K562 (cell line): Measurements from ENCODE around the gene ZNF346. TPM values are rescaled to one million over a fixed set of nuclear protein-coding genes. Genes with fewer than 3 reads are reported as not detected.

Experiments used
- ASH1L ChIP-seq: fragments of 450-650 bp; IDR thresholded peaks from 2 replicates; pipeline ENCODE4 v1.6.1; 2018; ENCODE audit warnings: borderline replicate concordance, mild to moderate bottlenecking, low read depth; ENCODE audit not compliant: partially characterized antibody
- CBFB ChIP-seq: sonication (generic); formaldehyde crosslinking; IDR thresholded peaks from 2 replicates; pipeline ENCODE4 v1.4.0; 2020; ENCODE audit warnings: mild to moderate bottlenecking, missing genetic modification reagents
- CREB3 ChIP-seq: fragments of 450-650 bp; conservative IDR thresholded peaks from 2 replicates; pipeline ENCODE4 v1.6.1; 2016; ENCODE audit warnings: missing genetic modification characterization, low read depth, mild to moderate bottlenecking, missing compliant biosample characterization, moderate library complexity
- EZH2 ChIP-seq: IDR thresholded peaks from 2 replicates; pipeline ENCODE4 v1.6.1; 2012; ENCODE audit warnings: low read depth, mild to moderate bottlenecking, inconsistent platforms, low read length, borderline replicate concordance
- HINFP ChIP-seq: fragments of 450-650 bp; conservative IDR thresholded peaks from 2 replicates; pipeline ENCODE4 v1.6.1; 2016; ENCODE audit warnings: missing genetic modification characterization, low read depth, mild to moderate bottlenecking, control low read depth, missing compliant biosample characterization
- MLX ChIP-seq, 2 experiments: fragments of 450-650 bp in 1 of 2; sonication (generic) in 1 of 2; formaldehyde crosslinking; conservative IDR thresholded peaks; 2 replicates each; pipeline versions ENCODE4 v1.4.0 to v1.8.1; 2020 to 2022; ENCODE audit warnings: mild to moderate bottlenecking in 1 of 2, missing genetic modification reagents in 1 of 2
- RBBP5 ChIP-seq: fragments of 200-600 bp; sonication (generic); IDR thresholded peaks from 2 replicates; pipeline ENCODE4 v1.6.1; 2012; ENCODE audit warnings: borderline replicate concordance, mild to moderate bottlenecking, low read length, control low read depth, inconsistent platforms; ENCODE audit not compliant: insufficient read depth, poor library complexity, severe bottlenecking
- RNF219 ChIP-seq: fragments of 250-450 bp; sonication (Bioruptor Pico); IDR thresholded peaks from 2 replicates; pipeline ENCODE4 v1.5.0; 2022; ENCODE audit warnings: mild to moderate bottlenecking
- ZBTB43 ChIP-seq: sonication (generic); formaldehyde crosslinking; IDR thresholded peaks from 2 replicates; pipeline ENCODE4 v1.8.0; 2023; ENCODE audit warnings: mild to moderate bottlenecking, missing genetic modification reagents
- ZC3H11A ChIP-seq: IDR thresholded peaks from 2 replicates; pipeline ENCODE4 v1.6.1; 2012; ENCODE audit warnings: low read depth, low read length, improper control_type of control experiment
- ZNF263 ChIP-seq: sonication (generic); formaldehyde crosslinking; IDR thresholded peaks from 2 replicates; pipeline ENCODE4 v1.8.0; 2022; ENCODE audit warnings: mild to moderate bottlenecking, missing genetic modification reagents, borderline replicate concordance
- ZNF551 ChIP-seq: fragments of 250-450 bp; sonication (Bioruptor Pico); IDR thresholded peaks from 2 replicates; pipeline ENCODE4 v1.5.0; 2021; ENCODE audit warnings: mild to moderate bottlenecking, moderate library complexity
- ZNF609 ChIP-seq: sonication (generic); formaldehyde crosslinking; IDR thresholded peaks from 2 replicates; pipeline ENCODE4 v1.8.1; 2023; ENCODE audit warnings: missing genetic modification reagents, mild to moderate bottlenecking, borderline replicate concordance
- polyA plus RNA-seq, 8 experiments: library from polyadenylated mRNA; depleted of rRNA in 4 of 8; stranded (reverse) in 5 of 8; unstranded in 3 of 8; fragments of >200 nt; fragmentation: Nextera tagmentation in 2 of 8; fragmentation: Illumina TruSeq in 1 of 8; extraction: Ambion mirVana in 2 of 8; extraction: Trizol in 1 of 8; gene quantifications; 2 replicates each; pipeline versions ENCODE4 v1.2.1 to v1.2.3, GENCODE V29; 2011 to 2014; ENCODE audit warnings: inconsistent platforms in 1 of 8, missing spikeins in 1 of 8
- total RNA-seq, 7 experiments: library from RNA; depleted of rRNA in 6 of 7; stranded (reverse); fragments of >200 nt in 6 of 7; fragmentation: Illumina TruSeq in 2 of 7; extraction: Trizol in 2 of 7; gene quantifications; 2 replicates each; pipeline versions ENCODE4 v1.2.1 to v1.2.3, GENCODE V29; 2011 to 2021; ENCODE audit warnings: low replicate concordance in 1 of 7

The ZNF346 gene
- total and polyA plus RNA-seq, 9 of the 15 experiments (the other 6 are each of a cell fraction or from before 2014, with no cell fraction given), result 5.0 to 25.1 (median 20.1) TPM

GRCh38 chr5:177116631-177117373 lies 94.3 kb downstream of the ZNF346 start (continued):
- TF ChIP-seq CBFB, result peak; percentile 78; the same call in 1 of the 2 replicates
- no peak for TF ChIP-seq RNF219 (CRISPR knock-in tag)
- TF ChIP-seq ZC3H11A, result no peak
- peak in 1 of 2 experiments; percentile 94; a peak in 2 of 4 replicates for TF ChIP-seq MLX (CRISPR knock-in tag; conservative IDR thresholded peaks at IDR 0.05)
- no peak for TF ChIP-seq ZNF551 (CRISPR knock-in tag)
- TF ChIP-seq HINFP (tag), result 0 out of 2 replicates have a peak, but pooled peaks have one; percentile 21
- peak; percentile 94; the same call in 1 of the 2 replicates for TF ChIP-seq ZBTB43 (CRISPR knock-in tag)
- peak; percentile 54 for TF ChIP-seq RBBP5
- TF ChIP-seq CREB3 (tag), result peak; percentile 73; the same call in 1 of the 2 replicates
- TF ChIP-seq ASH1L, result peak; percentile 81
- TF ChIP-seq ZNF263, result peak; percentile 83
- TF ChIP-seq EZH2, result no peak
- TF ChIP-seq ZNF609 (CRISPR knock-in tag), result peak; percentile 98
